ENCODE data around the gene SP140L. TPM values are rescaled to one million over a fixed set of nuclear protein-coding genes. Genes with fewer than 3 reads are reported as not detected.
A peak's percentile ranks its signal among the peaks of the same experiment; 100 is the strongest.

Gene SP140L
- 26.7 TPM for total RNA-seq (2013)
- polyA plus RNA-seq (10 to 100 TPM in 1 of 3 donors, 1 to 10 TPM in 2; 6.5 to 23.7 (median 8.5) TPM), polyA minus RNA-seq (4.2 and 6.9 TPM in 2 replicates), total RNA-seq (6.9 to 40.5 (median 27.7) reads per million in 11 experiments)

GRCh38 chr2:230326453-230327417, at the start of gene SP140L:
Gene SP140L (plus strand): TSS chr2:230327193. CDS start chr2:230327270, 77 bp downstream.
- TF ChIP-seq, protein P1, sequence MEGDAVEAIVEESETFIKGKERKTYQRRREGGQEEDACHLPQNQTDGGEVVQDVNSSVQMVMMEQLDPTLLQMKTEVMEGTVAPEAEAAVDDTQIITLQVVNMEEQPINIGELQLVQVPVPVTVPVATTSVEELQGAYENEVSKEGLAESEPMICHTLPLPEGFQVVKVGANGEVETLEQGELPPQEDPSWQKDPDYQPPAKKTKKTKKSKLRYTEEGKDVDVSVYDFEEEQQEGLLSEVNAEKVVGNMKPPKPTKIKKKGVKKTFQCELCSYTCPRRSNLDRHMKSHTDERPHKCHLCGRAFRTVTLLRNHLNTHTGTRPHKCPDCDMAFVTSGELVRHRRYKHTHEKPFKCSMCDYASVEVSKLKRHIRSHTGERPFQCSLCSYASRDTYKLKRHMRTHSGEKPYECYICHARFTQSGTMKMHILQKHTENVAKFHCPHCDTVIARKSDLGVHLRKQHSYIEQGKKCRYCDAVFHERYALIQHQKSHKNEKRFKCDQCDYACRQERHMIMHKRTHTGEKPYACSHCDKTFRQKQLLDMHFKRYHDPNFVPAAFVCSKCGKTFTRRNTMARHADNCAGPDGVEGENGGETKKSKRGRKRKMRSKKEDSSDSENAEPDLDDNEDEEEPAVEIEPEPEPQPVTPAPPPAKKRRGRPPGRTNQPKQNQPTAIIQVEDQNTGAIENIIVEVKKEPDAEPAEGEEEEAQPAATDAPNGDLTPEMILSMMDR (IDR thresholded peaks at IDR 0.05): no peak
- intact Hi-C loops (cut with micrococcal nuclease): loop anchor here (5.0 to 10.0 kb wide), 5 partner anchors 86 to 402 kb away; partner anchors contain the start of genes FBXO36 (in 1 of the 2), SP100 (in 1 of the 2), SP110 (in 1 of the 2) and TRIP12 (in 1 of the 2)
- WGBS (ENCODE audit: insufficient coverage): 0% methylated on average over 3 of the region's 11 CpGs
- peak within 1 kb of the TSS; percentile 80 to 95 for H3K4me3 Mint-ChIP-seq
- H3K36me3 Mint-ChIP-seq: peaks cover under 1 to 16% of the 10 kb centered on the region in 2 donors
- peak within 1 kb of the TSS; percentile 98 to 100 (median 99) for H3K27ac Mint-ChIP-seq
- Histone ChIP-seq H3K4me1 (ENCODE audit: control insufficient read depth in 1 of 2, insufficient read depth in 2 of 2, low read length in 2 of 2) (peaks cover 44 to 69% of the 10 kb centered on the region in 2 donors), H3K9ac (ENCODE audit: insufficient read depth, low read length, poor library complexity, severe bottlenecking) (peak within 1 kb of the TSS; percentile 85), H3K79me2 (ENCODE audit: insufficient read depth, low read length) (peaks cover 27% of the 10 kb centered on the region), H3K36me3 (replicated peaks in 1 of 2; ENCODE audit: control insufficient read depth in 1 of 2, insufficient read depth in 2 of 2, low read length in 2 of 2) (no peaks in the 10 kb centered on the region), H3K27ac (ENCODE audit: low read depth in 1 of 2, low read length in 2 of 2) (peak within 1 kb of the TSS; percentile 96 to 99), H3K4me2 (replicated peaks; ENCODE audit: extremely low read depth, low read length, poor library complexity, severe bottlenecking) (peak within 1 kb of the TSS; percentile 66), H3K27me3 (ENCODE audit: control insufficient read depth in 2 of 2, insufficient read depth in 2 of 2, low read length in 2 of 2) (no peaks in the 10 kb centered on the region), H2AFZ (ENCODE audit: insufficient read depth, low read depth, low read length, poor library complexity, severe bottlenecking) (peak within 1 kb of the TSS; percentile 79), H3K9me3 (replicated peaks in 1 of 2; ENCODE audit: control insufficient read depth in 1 of 2, insufficient read depth in 1 of 2, low read length in 2 of 2) (peaks cover 0 to 10% of the 10 kb centered on the region in 2 donors), H4K20me1 (ENCODE audit: insufficient read depth, low read length) (peaks cover 5% of the 10 kb centered on the region), H3K4me3 (replicated peaks in 1 of 3; ENCODE audit: low read depth in 2 of 3, low read length in 3 of 3) (peak within 1 kb of the TSS; percentile 49 to 72 (median 55))
- H3K9me3 Mint-ChIP-seq: peaks cover 6 to 21% (median 11%) of the 10 kb centered on the region in 7 donors
- peak; percentile 86 to 92 (median 89) for DNase-seq
- peaks cover 65% of the 10 kb centered on the region for H3K4me1 Mint-ChIP-seq
- peaks cover 0 to 8% (median 2%) of the 10 kb centered on the region in 3 donors for H3K27me3 Mint-ChIP-seq (ENCODE audit: low read depth in 3 of 3)

DNA sequence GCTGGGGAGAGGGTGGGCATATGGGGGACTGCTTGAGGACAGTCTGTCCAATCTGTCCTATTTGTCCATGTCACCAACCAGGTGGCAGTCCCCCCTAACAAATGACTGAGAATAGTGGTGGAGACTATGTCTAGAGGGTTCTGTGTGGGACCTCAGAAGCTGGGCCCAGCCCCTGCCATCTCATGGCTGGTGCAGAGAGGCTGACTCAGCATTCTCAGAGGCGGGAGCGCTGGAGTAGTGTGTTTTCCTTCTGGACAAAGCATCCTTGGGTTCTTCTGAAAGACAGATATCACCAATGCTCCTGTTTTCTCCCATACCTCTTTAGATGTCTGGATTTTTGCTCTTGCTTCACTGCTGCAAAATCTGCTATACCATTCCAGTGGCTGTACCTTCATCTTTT, 44.1 kb upstream of the SP140L start:
- no peaks in the 10 kb centered on the region for H3K4me1 ChIP-seq (ENCODE audit: control insufficient read depth in 1 of 2, insufficient read depth in 2 of 2, low read length in 2 of 2)
- H3K9ac ChIP-seq (ENCODE audit: insufficient read depth, low read length, poor library complexity, severe bottlenecking): no peak overlapping the region
- DNase-seq: no peak
- Mint-ChIP-seq H3K27me3 (ENCODE audit: low read depth in 3 of 3) (peaks cover 0 to 6% (median 0%) of the 10 kb centered on the region in 3 donors), H3K27ac (no peak overlapping the region), H3K9me3 (peaks cover 0 to 4% (median 0%) of the 10 kb centered on the region in 7 donors), H3K4me3 (no peak overlapping the region), H3K4me1 (no peaks in the 10 kb centered on the region), H3K36me3 (no peaks in the 10 kb centered on the region)
- H4K20me1 ChIP-seq (ENCODE audit: insufficient read depth, low read length): no peaks in the 10 kb centered on the region
- H3K4me3 ChIP-seq (replicated peaks in 1 of 3; ENCODE audit: low read depth in 2 of 3, low read length in 3 of 3): no peak overlapping the region
- H3K27me3 ChIP-seq (ENCODE audit: control insufficient read depth in 2 of 2, insufficient read depth in 2 of 2, low read length in 2 of 2): no peaks in the 10 kb centered on the region
- 100% methylated on average over 1 of the region's 2 CpGs for WGBS (ENCODE audit: insufficient coverage)
- intact Hi-C loops (cut with micrococcal nuclease): no loop called here
- H3K79me2 ChIP-seq (ENCODE audit: insufficient read depth, low read length): no peaks in the 10 kb centered on the region
- no peaks in the 10 kb centered on the region for H3K9me3 ChIP-seq (replicated peaks in 1 of 2; ENCODE audit: control insufficient read depth in 1 of 2, insufficient read depth in 1 of 2, low read length in 2 of 2)
- no peak overlapping the region for H2AFZ ChIP-seq (ENCODE audit: insufficient read depth, low read depth, low read length, poor library complexity, severe bottlenecking)
- TF ChIP-seq, protein P1 (IDR thresholded peaks at IDR 0.05): no peak
- no peaks in the 10 kb centered on the region for H3K36me3 ChIP-seq (replicated peaks in 1 of 2; ENCODE audit: control insufficient read depth in 1 of 2, insufficient read depth in 2 of 2, low read length in 2 of 2)
- no peak overlapping the region for H3K27ac ChIP-seq (ENCODE audit: low read depth in 1 of 2, low read length in 2 of 2)
- no peak overlapping the region for H3K4me2 ChIP-seq (replicated peaks; ENCODE audit: extremely low read depth, low read length, poor library complexity, severe bottlenecking)
